ENCODE measurements around the gene CC2D1A. TPM values are rescaled to one million over a fixed set of nuclear protein-coding genes. Genes with fewer than 3 reads are reported as not detected.

CC2D1A gene
- total RNA-seq, 2 donors from 2014 or later = 40.9 to 64.8 TPM

- Histone ChIP-seq H3K4me3 (no peak overlapping the region), H3K27me3 (replicated peaks; ENCODE audit: insufficient read depth) (no peaks in the 10 kb centered on the region), H3K4me1 (replicated peaks) (no peaks in the 10 kb centered on the region), H3K27ac (no peak overlapping the region), H3K9me3 (no peaks in the 10 kb centered on the region), H3K36me3 (no peaks in the 10 kb centered on the region)
- intact Hi-C loops (cut with DNase I) = no loop called here
- no peak for TF ChIP-seq POLR2AphosphoS5 (IDR thresholded peaks at IDR 0.05)
- TF ChIP-seq CTCF (IDR thresholded peaks at IDR 0.05) = no peak
- no peak for TF ChIP-seq POLR2A (IDR thresholded peaks at IDR 0.05)
- DNase-seq (ENCODE audit: low spot score) = no peak
- 97% methylated on average over 2 of the region's 2 CpGs for WGBS
These were observed 28.7 kb downstream of the CC2D1A start for GRCh38 chr19:13934785-13935109.

GRCh38 chr19:13935765-13936510, 29.9 kb downstream of the CC2D1A start:
- DNase-seq (ENCODE audit: low spot score) = no peak
- no peaks in the 10 kb centered on the region for H3K9me3 ChIP-seq
- intact Hi-C loops (cut with DNase I) = no loop called here
- no peak for TF ChIP-seq POLR2A (IDR thresholded peaks at IDR 0.05)
- TF ChIP-seq POLR2AphosphoS5 (IDR thresholded peaks at IDR 0.05) = no peak
- no peak for TF ChIP-seq CTCF (IDR thresholded peaks at IDR 0.05)
- H3K4me1 ChIP-seq (replicated peaks) = no peaks in the 10 kb centered on the region
- no peak overlapping the region for H3K27ac ChIP-seq
- H3K36me3 ChIP-seq = no peaks in the 10 kb centered on the region
- no peaks in the 10 kb centered on the region for H3K27me3 ChIP-seq (replicated peaks; ENCODE audit: insufficient read depth)
- 76% methylated on average over 22 of the region's 22 CpGs for WGBS
- H3K4me3 ChIP-seq = no peak overlapping the region

GRCh38 chr19:13937479-13938300, 31.7 kb downstream of the CC2D1A start:
- TF ChIP-seq POLR2AphosphoS5 (IDR thresholded peaks at IDR 0.05) = no peak
- TF ChIP-seq CTCF (IDR thresholded peaks at IDR 0.05) = no peak
- TF ChIP-seq POLR2A (IDR thresholded peaks at IDR 0.05) = no peak
- Histone ChIP-seq H3K4me1 (replicated peaks) (no peaks in the 10 kb centered on the region), H3K4me3 (peak overlapping the region in 1 of 2 donors; percentile 9), H3K36me3 (no peaks in the 10 kb centered on the region), H3K27me3 (replicated peaks; ENCODE audit: insufficient read depth) (no peaks in the 10 kb centered on the region), H3K27ac (no peak overlapping the region), H3K9me3 (no peaks in the 10 kb centered on the region)
- 20% methylated on average over 19 of the region's 29 CpGs for WGBS
- DNase-seq (ENCODE audit: low spot score) = no peak
- intact Hi-C loops (cut with DNase I) = no loop called here

GRCh38 chr19:13938301-13939064, 32.5 kb downstream of the CC2D1A start, which contains the start of gene PODNL1:
TSS of gene PODNL1 (minus strand) at chr19:13938417. CDS start at chr19:13938181, 236 bp downstream.
- H3K27ac ChIP-seq = no peak within 1 kb of the TSS
- peak within 1 kb of the TSS in 1 of 2 donors; percentile 9 for H3K4me3 ChIP-seq
- no peaks in the 10 kb centered on the region for H3K9me3 ChIP-seq
- H3K36me3 ChIP-seq = no peaks in the 10 kb centered on the region
- TF ChIP-seq POLR2AphosphoS5 (IDR thresholded peaks at IDR 0.05) = no peak
- TF ChIP-seq POLR2A (IDR thresholded peaks at IDR 0.05) = no peak
- TF ChIP-seq CTCF (IDR thresholded peaks at IDR 0.05) = no peak
- 13% methylated on average over 21 of the region's 21 CpGs for WGBS
- no peaks in the 10 kb centered on the region for H3K4me1 ChIP-seq (replicated peaks)
- intact Hi-C loops (cut with DNase I) = no loop called here
- no peak for DNase-seq (ENCODE audit: low spot score)
- no peaks in the 10 kb centered on the region for H3K27me3 ChIP-seq (replicated peaks; ENCODE audit: insufficient read depth)

Data from prostate gland (tissue), 2 donors.